Neural crest cell (in vitro differentiated cells): ENCODE results near the gene CDK5RAP2. TPM values are rescaled to one million over a fixed set of nuclear protein-coding genes. Genes with fewer than 3 reads are reported as not detected.

Source experiments
- DNase-seq: peaks from one replicate; pipeline ENCODE4 v3.0.0; 2021; ENCODE audit warnings: low read depth, mixed read lengths, low spot score
- H3K27ac Mint-ChIP-seq: one replicate; pipeline ENCODE4 v1.8.0; 2021; ENCODE audit warnings: mild to moderate bottlenecking, mixed read lengths; ENCODE audit not compliant: unreplicated experiment
- H3K27me3 Mint-ChIP-seq: 2 replicates; pipeline ENCODE4 v1.8.0; 2021; ENCODE audit warnings: low read depth, mild to moderate bottlenecking, mixed read lengths
- H3K36me3 Mint-ChIP-seq: 2 replicates; pipeline ENCODE4 v1.8.0; 2021; ENCODE audit warnings: low read depth, mild to moderate bottlenecking, mixed read lengths
- H3K4me1 Mint-ChIP-seq: 2 replicates; pipeline ENCODE4 v1.8.0; 2021; ENCODE audit warnings: mixed read lengths
- H3K4me3 Mint-ChIP-seq: one replicate; pipeline ENCODE4 v1.8.0; 2021; ENCODE audit warnings: mild to moderate bottlenecking, mixed read lengths
- H3K9me3 Mint-ChIP-seq: 2 replicates; pipeline ENCODE4 v1.8.0; 2021; ENCODE audit warnings: mixed read lengths
- total RNA-seq: library from RNA; stranded (reverse); gene quantifications from 2 replicates; pipeline ENCODE4 v1.2.1, GENCODE V29; 2021
- TF ChIP-seq, protein P1 (sequence below): fragments of 200-600 bp; sonication (generic); conservative IDR thresholded peaks from 2 replicates; pipeline ENCODE4 v1.5.0; 2021; ENCODE audit warnings: antibody characterized with exemption, mild to moderate bottlenecking

The CDK5RAP2 gene
- total RNA-seq, 1 donor from 2014 or later = 116 TPM

- Mint-ChIP-seq H3K9me3 (no peaks in the 10 kb centered on the region), H3K4me3 (no peak overlapping the region), H3K27me3 (no peaks in the 10 kb centered on the region), H3K4me1 (peaks cover 4% of the 10 kb centered on the region), H3K27ac (no peak overlapping the region), H3K36me3 (peaks cover 10% of the 10 kb centered on the region)
- TF ChIP-seq, protein P1, sequence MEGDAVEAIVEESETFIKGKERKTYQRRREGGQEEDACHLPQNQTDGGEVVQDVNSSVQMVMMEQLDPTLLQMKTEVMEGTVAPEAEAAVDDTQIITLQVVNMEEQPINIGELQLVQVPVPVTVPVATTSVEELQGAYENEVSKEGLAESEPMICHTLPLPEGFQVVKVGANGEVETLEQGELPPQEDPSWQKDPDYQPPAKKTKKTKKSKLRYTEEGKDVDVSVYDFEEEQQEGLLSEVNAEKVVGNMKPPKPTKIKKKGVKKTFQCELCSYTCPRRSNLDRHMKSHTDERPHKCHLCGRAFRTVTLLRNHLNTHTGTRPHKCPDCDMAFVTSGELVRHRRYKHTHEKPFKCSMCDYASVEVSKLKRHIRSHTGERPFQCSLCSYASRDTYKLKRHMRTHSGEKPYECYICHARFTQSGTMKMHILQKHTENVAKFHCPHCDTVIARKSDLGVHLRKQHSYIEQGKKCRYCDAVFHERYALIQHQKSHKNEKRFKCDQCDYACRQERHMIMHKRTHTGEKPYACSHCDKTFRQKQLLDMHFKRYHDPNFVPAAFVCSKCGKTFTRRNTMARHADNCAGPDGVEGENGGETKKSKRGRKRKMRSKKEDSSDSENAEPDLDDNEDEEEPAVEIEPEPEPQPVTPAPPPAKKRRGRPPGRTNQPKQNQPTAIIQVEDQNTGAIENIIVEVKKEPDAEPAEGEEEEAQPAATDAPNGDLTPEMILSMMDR = peak; percentile 47
- no peak for DNase-seq
Observed at GRCh38 chr9:120612218-120612617, 32.3 kb upstream of the CDK5RAP2 start.

- Mint-ChIP-seq H3K4me1 (peaks cover 4% of the 10 kb centered on the region), H3K36me3 (peaks cover 8% of the 10 kb centered on the region), H3K27ac (no peak overlapping the region), H3K9me3 (no peaks in the 10 kb centered on the region), H3K4me3 (no peak overlapping the region), H3K27me3 (no peaks in the 10 kb centered on the region)
- DNase-seq = no peak
- TF ChIP-seq, protein P1 = no peak
Observed at GRCh38 chr9:120611690-120612068, 31.7 kb upstream of the CDK5RAP2 start.

DNA sequence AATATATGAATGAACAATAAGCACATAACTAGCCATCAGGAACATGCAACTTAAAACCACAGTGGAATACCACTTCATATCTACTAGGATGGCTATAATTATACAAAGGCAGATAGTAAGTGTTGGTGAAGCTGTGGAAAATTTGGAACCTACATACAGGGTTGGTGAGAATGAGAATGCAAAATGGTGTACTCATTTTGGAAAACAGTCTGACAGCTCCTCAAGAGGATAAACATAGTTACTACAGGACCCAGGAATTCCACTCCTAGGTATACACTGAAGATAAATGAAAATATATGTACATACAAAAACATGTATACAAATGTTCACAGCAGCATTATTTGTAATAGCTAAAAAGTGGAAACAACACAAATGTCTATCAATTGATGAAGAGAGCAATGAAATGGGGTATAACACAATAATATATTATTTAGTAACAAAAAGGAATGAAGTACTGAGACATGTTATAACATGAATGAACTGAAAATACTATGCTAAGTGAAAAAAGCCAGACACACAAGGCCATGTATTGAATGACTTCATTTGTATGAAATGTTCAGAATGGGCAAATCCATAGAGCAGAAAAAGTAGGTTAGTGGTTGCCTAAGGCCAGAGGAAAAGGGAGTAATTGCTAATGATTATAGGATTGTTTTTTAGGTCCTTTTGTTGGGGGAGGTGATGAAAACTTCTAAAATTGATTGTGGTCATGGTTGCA is 31.2 kb upstream of the CDK5RAP2 start:
- peaks cover 8% of the 10 kb centered on the region for H3K36me3 Mint-ChIP-seq
- H3K4me3 Mint-ChIP-seq = no peak overlapping the region
- no peak overlapping the region for H3K27ac Mint-ChIP-seq
- DNase-seq = no peak
- H3K27me3 Mint-ChIP-seq = no peaks in the 10 kb centered on the region
- TF ChIP-seq, protein P1 = peak; percentile 52
- H3K4me1 Mint-ChIP-seq = peaks cover 4% of the 10 kb centered on the region
- H3K9me3 Mint-ChIP-seq = no peaks in the 10 kb centered on the region

- no peak for DNase-seq
- Mint-ChIP-seq H3K36me3 (peaks cover 18% of the 10 kb centered on the region), H3K4me1 (peaks cover 4% of the 10 kb centered on the region), H3K9me3 (no peaks in the 10 kb centered on the region), H3K4me3 (no peak overlapping the region), H3K27me3 (no peaks in the 10 kb centered on the region), H3K27ac (no peak overlapping the region)
- TF ChIP-seq, protein P1 = no peak
Observed at GRCh38 chr9:120609636-120610035, 29.7 kb upstream of the CDK5RAP2 start.

- Mint-ChIP-seq H3K36me3 (peaks cover 20% of the 10 kb centered on the region), H3K4me3 (no peak overlapping the region), H3K9me3 (no peaks in the 10 kb centered on the region), H3K27me3 (no peaks in the 10 kb centered on the region), H3K4me1 (peaks cover 4% of the 10 kb centered on the region), H3K27ac (no peak overlapping the region)
- no peak for DNase-seq
- TF ChIP-seq, protein P1 = no peak
Observed at GRCh38 chr9:120608421-120608820, 28.5 kb upstream of the CDK5RAP2 start.
